22Rv1 (cell line): ENCODE results near the gene WWC1.

Source experiments
- CTCF ChIP-seq: fragments of 450-650 bp; IDR thresholded peaks from 2 replicates; pipeline ENCODE4 v1.5.1; 2017; ENCODE audit warnings: mild to moderate bottlenecking
- ZFX ChIP-seq: fragments of 450-650 bp; IDR thresholded peaks from 2 replicates; pipeline ENCODE4 v1.6.1; 2017; ENCODE audit warnings: antibody characterized with exemption, borderline replicate concordance

GRCh38 chr5:168494057-168494555, 202.7 kb downstream of the WWC1 start:
- TF ChIP-seq CTCF: no peak
- no peak for TF ChIP-seq ZFX
